Mesenchymal stem cell (in vitro differentiated cells and primary cell): ENCODE data around the gene MALRD1.
"Not testable (repeated sequence)": the region's sequence is repeated elsewhere in the genome, so short reads cannot be mapped to it uniquely, and the experiment has no call there.

Source experiments
- DNase-seq: peaks from one replicate; pipeline ENCODE4 v3.0.0-alpha.2; 2013
- H2AFZ ChIP-seq: one replicate; pipeline ENCODE4 v1.6.1; 2013; ENCODE audit warnings: low read depth, mild to moderate bottlenecking, control low read depth, inconsistent platforms, low read length, moderate library complexity
- H2AK5ac ChIP-seq: 2 replicates; pipeline ENCODE4 v1.6.1; 2013; ENCODE audit warnings: low read length, moderate library complexity, mild to moderate bottlenecking, inconsistent platforms; ENCODE audit not compliant: severe bottlenecking
- H2BK120ac ChIP-seq: one replicate; pipeline ENCODE4 v1.6.1; 2013; ENCODE audit warnings: low read depth, mild to moderate bottlenecking, inconsistent platforms, low read length, moderate library complexity
- H2BK12ac ChIP-seq, 2 experiments: one replicate each; pipeline ENCODE4 v1.6.1; 2013; ENCODE audit warnings: inconsistent platforms in 2 of 2, low read length in 2 of 2, mild to moderate bottlenecking in 2 of 2, moderate library complexity in 2 of 2, control low read depth in 1 of 2
- H2BK15ac ChIP-seq: one replicate; pipeline ENCODE4 v1.6.1; 2013; ENCODE audit warnings: mild to moderate bottlenecking, low read depth, inconsistent platforms; ENCODE audit not compliant: poor library complexity, severe bottlenecking
- H2BK5ac ChIP-seq: 2 replicates; pipeline ENCODE4 v1.6.1; 2013; ENCODE audit warnings: low read depth, mild to moderate bottlenecking, low read length, control low read depth, inconsistent platforms; ENCODE audit not compliant: poor library complexity, severe bottlenecking
- H3K14ac ChIP-seq, 2 experiments: one replicate each; pipeline ENCODE4 v1.6.1; 2013; ENCODE audit warnings: inconsistent platforms in 2 of 2, low read length in 2 of 2, control low read depth in 1 of 2, mild to moderate bottlenecking in 1 of 2, moderate library complexity in 1 of 2
- H3K18ac ChIP-seq, 2 experiments: one replicate each; pipeline ENCODE4 v1.6.1; 2013; ENCODE audit warnings: inconsistent platforms in 2 of 2, low read length in 2 of 2, control low read depth in 1 of 2, low read depth in 1 of 2, mild to moderate bottlenecking in 1 of 2
- H3K23ac ChIP-seq, 2 experiments: one replicate each; pipeline ENCODE4 v1.6.1; 2013; ENCODE audit warnings: inconsistent platforms in 2 of 2, low read length in 2 of 2, mild to moderate bottlenecking in 2 of 2, moderate library complexity in 2 of 2, control low read depth in 1 of 2
- H3K27ac ChIP-seq: 2 replicates; pipeline ENCODE4 v1.5.1; 2013; ENCODE audit warnings: mild to moderate bottlenecking, moderate library complexity, low read length, control low read depth, inconsistent platforms; ENCODE audit not compliant: poor library complexity, severe bottlenecking
- H3K27me3 ChIP-seq, 2 experiments: 2 replicates each; pipeline versions ENCODE4 v1.6.1 to v1.7.0; 2013; ENCODE audit warnings: low read length in 2 of 2, mild to moderate bottlenecking in 2 of 2, moderate library complexity in 2 of 2, control low read depth in 1 of 2, inconsistent platforms in 1 of 2; ENCODE audit not compliant: control insufficient read depth in 1 of 2, insufficient read depth in 1 of 2
- H3K36me3 ChIP-seq, 2 experiments: 2 replicates each; pipeline versions ENCODE4 v1.6.1 to v1.7.0; 2013; ENCODE audit warnings: low read length in 2 of 2, control low read depth in 1 of 2, inconsistent platforms in 1 of 2, low read depth in 1 of 2, mild to moderate bottlenecking in 1 of 2; ENCODE audit not compliant: insufficient read depth in 2 of 2, control insufficient read depth in 1 of 2
- H3K4ac ChIP-seq, 2 experiments: one replicate each; pipeline ENCODE4 v1.6.1; 2013; ENCODE audit warnings: inconsistent platforms in 2 of 2, low read length in 2 of 2, mild to moderate bottlenecking in 2 of 2, moderate library complexity in 2 of 2, control low read depth in 1 of 2, low read depth in 1 of 2
- H3K4me1 ChIP-seq: 2 replicates; pipeline ENCODE4 v1.6.1; 2013; ENCODE audit warnings: low read depth, low read length, control low read depth; ENCODE audit not compliant: control insufficient read depth, insufficient read depth
- H3K4me2 ChIP-seq: 2 replicates; pipeline ENCODE4 v1.6.1; 2013; ENCODE audit warnings: low read length, mild to moderate bottlenecking, inconsistent platforms; ENCODE audit not compliant: poor library complexity, severe bottlenecking
- H3K4me3 ChIP-seq, 2 experiments: 2 replicates each; pipeline versions ENCODE4 v1.5.1 to v1.7.0; 2013; ENCODE audit warnings: low read length in 2 of 2, mild to moderate bottlenecking in 2 of 2, control low read depth in 1 of 2, low read depth in 1 of 2; ENCODE audit not compliant: insufficient read depth in 1 of 2
- H3K79me1 ChIP-seq: replicated peaks from 2 replicates; pipeline ENCODE4 v1.6.1; 2013; ENCODE audit warnings: mild to moderate bottlenecking, control low read depth, low read length, inconsistent platforms; ENCODE audit not compliant: poor library complexity, severe bottlenecking
- H3K9ac ChIP-seq: 2 replicates; pipeline ENCODE4 v1.7.0; 2013; ENCODE audit warnings: mild to moderate bottlenecking, low read length, moderate library complexity
- H3K9me3 ChIP-seq: 2 replicates; pipeline ENCODE4 v1.7.0; 2013; ENCODE audit warnings: mild to moderate bottlenecking, low read length; ENCODE audit not compliant: control insufficient read depth
- H4K8ac ChIP-seq: one replicate; pipeline ENCODE4 v1.6.1; 2013; ENCODE audit warnings: inconsistent platforms, mild to moderate bottlenecking, low read length, moderate library complexity
- H4K91ac ChIP-seq: one replicate; pipeline ENCODE4 v1.6.1; 2013; ENCODE audit warnings: mild to moderate bottlenecking, low read length, inconsistent platforms
- WGBS: methylation state at CpG from one replicate; pipeline ENCODE4 v1.1.7; 2013; ENCODE audit warnings: mixed read lengths; 5-methylcytosine and 5-hydroxymethylcytosine counted together

MALRD1 gene

DNA sequence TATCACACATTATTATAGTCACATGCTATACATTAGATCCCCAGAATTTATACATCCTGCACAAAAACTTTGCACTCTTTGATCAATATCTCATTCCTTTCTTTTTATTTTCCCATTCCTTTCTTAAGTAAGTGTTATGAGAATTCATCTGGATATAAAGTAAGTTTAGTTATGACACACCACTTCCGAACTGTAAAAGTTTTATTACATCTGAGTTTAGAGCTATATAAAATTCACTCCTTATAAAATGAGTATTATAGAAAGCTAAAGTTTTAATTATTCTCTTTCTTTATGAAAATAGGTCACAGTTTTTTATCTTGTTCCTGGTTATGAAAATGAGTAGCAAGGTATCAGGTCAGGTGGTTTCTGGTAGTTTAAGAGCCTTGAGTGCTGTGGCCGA, 683.0 kb downstream of the MALRD1 start:
- no peaks in the 10 kb centered on the region for H3K36me3 ChIP-seq
- no peak overlapping the region for H2BK15ac ChIP-seq
- no CpG with 5 or more reads among the region's 2 CpGs for WGBS
- H3K9me3 ChIP-seq, result no peaks in the 10 kb centered on the region
- H2BK5ac ChIP-seq, result no peak overlapping the region
- no peak overlapping the region for H2BK120ac ChIP-seq
- no peaks in the 10 kb centered on the region for H3K4me1 ChIP-seq
- H2AK5ac ChIP-seq, result no peak overlapping the region
- H3K9ac ChIP-seq, result peak overlapping the region; percentile 78
- H3K14ac ChIP-seq, result no peak overlapping the region
- no peak overlapping the region for H3K23ac ChIP-seq
- H3K4me2 ChIP-seq, result no peak overlapping the region
- peak; percentile 0 for DNase-seq
- no peaks in the 10 kb centered on the region for H3K27me3 ChIP-seq
- H4K91ac ChIP-seq, result no peak overlapping the region
- H3K27ac ChIP-seq, result no peak overlapping the region
- H2AFZ ChIP-seq, result no peak overlapping the region
- no peak overlapping the region for H4K8ac ChIP-seq
- no peaks in the 10 kb centered on the region for H3K79me1 ChIP-seq
- H3K4me3 ChIP-seq, result no peak overlapping the region
- H3K4ac ChIP-seq, result no peak overlapping the region
- no peak overlapping the region for H3K18ac ChIP-seq
- no peak overlapping the region for H2BK12ac ChIP-seq

DNA sequence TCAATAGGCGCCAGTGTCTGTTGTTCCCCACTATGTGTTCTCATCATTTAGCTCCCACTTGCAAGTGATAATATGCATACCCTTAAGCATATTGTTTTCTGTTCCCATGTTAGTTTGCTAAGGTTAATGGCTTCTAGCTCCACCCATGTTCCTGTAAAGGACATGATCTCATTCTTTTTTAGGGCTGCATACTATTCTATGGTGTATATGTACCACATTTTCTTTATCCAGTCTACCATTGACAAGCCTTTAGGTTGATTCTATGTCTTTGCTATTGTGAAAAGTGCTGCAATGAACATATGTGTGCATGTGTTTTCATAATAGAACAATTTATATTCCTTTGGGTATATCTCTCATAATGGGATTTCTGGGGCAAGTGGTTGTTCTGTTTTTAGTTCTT, 689.8 kb downstream of the MALRD1 start:
- Histone ChIP-seq H2AFZ (no peak overlapping the region), H4K91ac (no peak overlapping the region), H3K4ac (no peak overlapping the region), H2AK5ac (no peak overlapping the region), H3K18ac (no peak overlapping the region), H2BK15ac (no peak overlapping the region), H3K4me2 (no peak overlapping the region), H3K23ac (no peak overlapping the region), H3K4me3 (no peak overlapping the region), H3K14ac (no peak overlapping the region), H3K4me1 (no peaks in the 10 kb centered on the region), H3K27me3 (no peaks in the 10 kb centered on the region), H3K9ac (no peak overlapping the region), H3K9me3 (no peaks in the 10 kb centered on the region), H3K79me1 (no peaks in the 10 kb centered on the region), H2BK120ac (no peak overlapping the region), H2BK12ac (no peak overlapping the region), H3K36me3 (no peaks in the 10 kb centered on the region), H4K8ac (no peak overlapping the region), H2BK5ac (no peak overlapping the region), H3K27ac (no peak overlapping the region)
- DNase-seq, result no peak
- WGBS, result 100% methylated on average over 1 of the region's 1 CpG

DNA sequence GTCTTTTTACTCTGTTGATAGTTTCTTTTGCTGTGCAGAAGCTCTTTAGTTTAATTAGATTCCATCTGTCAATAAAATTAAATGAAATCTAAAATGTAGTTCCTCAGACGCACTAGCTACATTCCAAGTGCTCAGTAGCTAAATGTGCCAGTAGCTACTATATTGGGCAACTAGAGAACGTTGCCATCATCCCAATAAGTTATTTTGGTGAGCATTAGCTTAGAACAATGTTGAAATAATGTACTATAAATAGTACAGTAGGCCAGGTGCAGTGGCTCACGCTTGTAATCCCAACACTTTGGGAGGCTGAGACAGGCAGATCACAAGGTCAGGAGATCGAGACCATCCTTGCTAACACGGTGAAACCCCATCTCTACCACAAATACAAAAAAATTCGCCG, 690.6 kb downstream of the MALRD1 start:
- not testable (repeated sequence) for H3K9me3 ChIP-seq, H2BK120ac ChIP-seq, H3K9ac ChIP-seq, H2BK12ac ChIP-seq, H4K91ac ChIP-seq, H3K18ac ChIP-seq, DNase-seq, H3K27me3 ChIP-seq, H3K4ac ChIP-seq, H3K23ac ChIP-seq, H3K14ac ChIP-seq, H4K8ac ChIP-seq, H2BK15ac ChIP-seq, H3K79me1 ChIP-seq, H2BK5ac ChIP-seq, H3K4me1 ChIP-seq, H3K27ac ChIP-seq, H2AFZ ChIP-seq, H3K4me3 ChIP-seq, H2AK5ac ChIP-seq, H3K36me3 ChIP-seq, H3K4me2 ChIP-seq
- WGBS, result 100% methylated on average over 3 of the region's 7 CpGs

DNA sequence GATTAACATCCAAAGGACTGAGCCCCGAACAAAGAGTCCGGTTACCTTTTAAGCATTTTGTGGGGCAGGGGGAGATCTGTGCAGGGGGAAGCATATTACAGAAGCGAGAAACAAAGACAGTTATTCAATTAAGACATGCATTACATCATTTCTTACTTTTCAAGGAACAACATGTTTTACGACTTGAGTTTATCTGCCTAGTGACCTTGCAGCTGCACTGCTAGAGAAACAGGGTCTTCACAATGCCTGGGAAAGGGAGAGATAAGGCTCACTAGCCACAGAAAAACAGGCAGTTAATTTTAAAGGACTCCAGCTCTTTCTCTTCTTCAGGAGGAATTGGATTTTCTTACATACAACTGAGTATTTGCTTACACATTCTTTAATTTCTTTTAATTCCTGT, 693.5 kb downstream of the MALRD1 start:
- not testable (repeated sequence) for H3K79me1 ChIP-seq, H3K14ac ChIP-seq, H3K23ac ChIP-seq

More for the DNA sequence above, 693.5 kb downstream of the MALRD1 start:
- not testable (repeated sequence) for H3K4me3 ChIP-seq, H3K18ac ChIP-seq, H3K36me3 ChIP-seq, H2BK12ac ChIP-seq, H4K91ac ChIP-seq, H3K9me3 ChIP-seq, H2AFZ ChIP-seq, H4K8ac ChIP-seq, H3K27me3 ChIP-seq, H2BK5ac ChIP-seq, H2BK120ac ChIP-seq, H3K4ac ChIP-seq, H2BK15ac ChIP-seq, H3K9ac ChIP-seq, H3K27ac ChIP-seq, H3K4me2 ChIP-seq, H3K4me1 ChIP-seq, DNase-seq, H2AK5ac ChIP-seq
- WGBS, result 61% methylated on average over 2 of the region's 4 CpGs
